HG03064 (cell line): ENCODE data around the gene HDDC2.

Source experiments
- ATAC-seq: cut with Tn5 transposase; IDR thresholded peaks from one replicate; pipeline ENCODE4 v1.9.1; 2021; ENCODE audit warnings: low read depth; ENCODE audit not compliant: unreplicated experiment

The HDDC2 gene

GRCh38 chr6:125245109-125245508 is 56.7 kb downstream of the HDDC2 start:
- no peak for ATAC-seq

- ATAC-seq, result no peak
Measured at GRCh38 chr6:125237764-125238163, 64.0 kb downstream of the HDDC2 start.

- ATAC-seq, result no peak
Measured at GRCh38 chr6:125236536-125237327, 65.0 kb downstream of the HDDC2 start.

- ATAC-seq, result no peak
Measured at GRCh38 chr6:125233202-125233601, 68.6 kb downstream of the HDDC2 start.

- no peak for ATAC-seq
Measured at GRCh38 chr6:125232466-125232865, 69.3 kb downstream of the HDDC2 start.

GRCh38 chr6:125231574-125232343 is 70.0 kb downstream of the HDDC2 start:
- ATAC-seq, result no peak

- no peak for ATAC-seq
Measured at GRCh38 chr6:125231133-125231532, 70.6 kb downstream of the HDDC2 start.

GRCh38 chr6:125230674-125231073 is 71.1 kb downstream of the HDDC2 start:
- no peak for ATAC-seq

- no peak for ATAC-seq
Measured at GRCh38 chr6:125228981-125229479, 72.7 kb downstream of the HDDC2 start.

GRCh38 chr6:125227244-125227643 is 74.5 kb downstream of the HDDC2 start:
- no peak for ATAC-seq
